SU-DHL-6 (cell line): ENCODE measurements around the gene TMED8.

Source experiments
- CTCF ChIP-seq: fragments of 200-600 bp; sonication (generic); IDR thresholded peaks from one replicate; pipeline ENCODE4 v1.5.1; 2017; ENCODE audit warnings: antibody characterized with exemption, mild to moderate bottlenecking, low read length, moderate library complexity; ENCODE audit not compliant: insufficient read depth, poor library complexity, severe bottlenecking
- EZH2phosphoT487 ChIP-seq: fragments of 200-600 bp; sonication (generic), shearing (Covaris generic); conservative IDR thresholded peaks from 2 replicates; pipeline ENCODE4 v1.6.1; 2018; ENCODE audit warnings: mild to moderate bottlenecking, antibody characterized with exemption, low read length, moderate library complexity, mixed read lengths

GRCh38 chr14:77338302-77338701, 38.6 kb downstream of the TMED8 start:
- TF ChIP-seq CTCF (no peak), EZH2phosphoT487 (no peak)
